GM12878 (cell line): Measurements from ENCODE around the gene PPP1R11. TPM values are rescaled to one million over a fixed set of nuclear protein-coding genes. Genes with fewer than 3 reads are reported as not detected.
"Not testable (repeated sequence)": the region's sequence is repeated elsewhere in the genome, so short reads cannot be mapped to it uniquely, and the experiment has no call there.

Experiments used
- ATAC-seq: fragments of 200-7000 bp; cut with Tn5 transposase; 3 replicates; pipeline ENCODE4 v1.9.1; 2020; ENCODE audit warnings: mild to moderate bottlenecking, moderate library complexity
- BruUV-seq: library from RNA; stranded (reverse); fragments of 400-500 nt; replicated peaks from 2 replicates; lab custom pipeline; 2021; lab: Mats Ljungman, UMichigan
- CTCF ChIA-PET: fragments of 300-600 bp; sonication (Branson Sonifier 250); formaldehyde crosslinking; extraction: SDS; loops from one replicate; lab custom pipeline; 2021; ENCODE audit warnings: inconsistent platforms; lab: Yijun Ruan, JAX
- POLR2A ChIA-PET: fragments of 350-600 bp; formaldehyde crosslinking; extraction: SDS; loops from one replicate; lab custom pipeline; 2021; ENCODE audit warnings: inconsistent platforms; lab: Charles Lee
- RAD21 ChIA-PET: fragments of 300-600 bp; sonication (Branson Sonifier 250); formaldehyde crosslinking; loops from one replicate; lab custom pipeline; 2023; ENCODE audit warnings: antibody characterized with exemption; ENCODE audit not compliant: unreplicated experiment; lab: Charles Lee
- SMC1A ChIA-PET: fragments of 300-600 bp; sonication (Branson Sonifier 250); formaldehyde crosslinking; loops from one replicate; lab custom pipeline; 2023; ENCODE audit not compliant: unreplicated experiment, uncharacterized antibody; lab: Charles Lee
- DNase-seq: peaks from one replicate; pipeline ENCODE4 v3.0.0-alpha.2; 2011; ENCODE audit warnings: low read depth, low spot score
- FAIRE-seq: peaks from 3 replicates; lab custom pipeline; 2011; peaks lifted over from hg19 to GRCh38; lab: Jason Lieb, UNC
- H2AFZ ChIP-seq: 2 replicates; pipeline ENCODE4 v1.6.0; 2011; ENCODE audit warnings: low read depth, low read length, control low read depth; ENCODE audit not compliant: control insufficient read depth
- H3K27ac ChIP-seq: 2 replicates; pipeline ENCODE4 v1.5.1; 2011; ENCODE audit warnings: control low read depth; ENCODE audit not compliant: control insufficient read depth, insufficient read depth
- H3K27me3 ChIP-seq, 2 experiments: replicated peaks in 1 of 2; 2 replicates each; pipeline versions ENCODE4 v1.6.0 to v1.6.1; 2011; ENCODE audit warnings: low read length in 1 of 2; ENCODE audit not compliant: control insufficient read depth in 2 of 2, insufficient read depth in 2 of 2
- H3K36me3 ChIP-seq, 2 experiments: 2 replicates each; pipeline ENCODE4 v1.5.1; 2011; ENCODE audit warnings: low read length in 1 of 2; ENCODE audit not compliant: control insufficient read depth in 2 of 2, insufficient read depth in 2 of 2
- H3K4me1 ChIP-seq: 2 replicates; pipeline ENCODE4 v1.6.1; 2011; ENCODE audit warnings: mild to moderate bottlenecking, low read length, moderate library complexity, mixed read lengths; ENCODE audit not compliant: control insufficient read depth, insufficient read depth
- H3K4me2 ChIP-seq: 2 replicates; pipeline ENCODE4 v1.6.0; 2011; ENCODE audit warnings: control low read depth; ENCODE audit not compliant: control insufficient read depth, insufficient read depth
- H3K4me3 ChIP-seq: fragments of 200-600 bp; sonication (generic); 2 replicates; pipeline ENCODE4 v1.5.1; 2016
- H3K79me2 ChIP-seq: 2 replicates; pipeline ENCODE4 v1.6.0; 2011; ENCODE audit warnings: low read length; ENCODE audit not compliant: control insufficient read depth, insufficient read depth
- H3K9ac ChIP-seq: 2 replicates; pipeline ENCODE4 v1.8.0; 2011; ENCODE audit warnings: low read length, control low read depth, mixed read lengths; ENCODE audit not compliant: control insufficient read depth, insufficient read depth
- H3K9me3 ChIP-seq: replicated peaks from 3 replicates; pipeline ENCODE4 v1.5.1; 2011; ENCODE audit warnings: mild to moderate bottlenecking, low read length; ENCODE audit not compliant: control insufficient read depth, insufficient read depth
- H4K20me1 ChIP-seq: 2 replicates; pipeline ENCODE4 v1.6.0; 2011; ENCODE audit not compliant: control insufficient read depth, insufficient read depth
- ASH2L ChIP-seq: fragments of 300-600, 200-600 bp; sonication (generic); IDR thresholded peaks from 2 replicates; pipeline ENCODE4 v1.6.1; 2017; ENCODE audit warnings: low read depth, mild to moderate bottlenecking, borderline replicate concordance
- CHD1 ChIP-seq: IDR thresholded peaks from 2 replicates; pipeline ENCODE4 v1.6.1; 2012; ENCODE audit warnings: low read depth, low read length, improper control_type of control experiment
- CREM ChIP-seq: IDR thresholded peaks from 2 replicates; pipeline ENCODE4 v1.6.1; 2014; ENCODE audit warnings: antibody characterized with exemption, low read depth
- ESRRA ChIP-seq: IDR thresholded peaks from 2 replicates; pipeline ENCODE4 v1.6.1; 2012; ENCODE audit warnings: mild to moderate bottlenecking, low read length, improper control_type of control experiment
- FOXM1 ChIP-seq: IDR thresholded peaks from 2 replicates; pipeline ENCODE4 v1.6.1; 2012; ENCODE audit warnings: low read depth, mild to moderate bottlenecking, inconsistent platforms, low read length, moderate library complexity
- HDGF ChIP-seq: fragments of 450-650 bp; IDR thresholded peaks from 2 replicates; pipeline ENCODE4 v1.6.1; 2016; ENCODE audit warnings: antibody characterized with exemption
- JUND ChIP-seq: IDR thresholded peaks from 2 replicates; pipeline ENCODE4 v1.6.1; 2012; ENCODE audit warnings: low read depth, mild to moderate bottlenecking, low read length, improper control_type of control experiment, moderate library complexity
- NR2F1 ChIP-seq: fragments of 450-650 bp; conservative IDR thresholded peaks from 2 replicates; pipeline ENCODE4 v1.6.1; 2017; ENCODE audit warnings: mild to moderate bottlenecking
- RAD21 ChIP-seq: IDR thresholded peaks from 2 replicates; pipeline ENCODE4 v1.6.1; 2011; ENCODE audit warnings: mild to moderate bottlenecking, low read depth, low read length, moderate library complexity; ENCODE audit not compliant: insufficient read depth
- RCOR1 ChIP-seq: conservative IDR thresholded peaks from 2 replicates; pipeline ENCODE4 v1.6.1; 2012; ENCODE audit warnings: low read depth, low read length, improper control_type of control experiment
- SMAD1 ChIP-seq: fragments of 450-650 bp; IDR thresholded peaks from 2 replicates; pipeline ENCODE4 v1.6.1; 2018; ENCODE audit warnings: mild to moderate bottlenecking, low read depth; ENCODE audit not compliant: partially characterized antibody
- SUZ12 ChIP-seq: fragments of 200-600 bp; sonication (generic); IDR thresholded peaks from one replicate; pipeline ENCODE4 v1.6.1; 2018; ENCODE audit warnings: antibody characterized with exemption, mild to moderate bottlenecking; ENCODE audit not compliant: unreplicated experiment
- ZNF592 ChIP-seq: fragments of 450-650 bp; IDR thresholded peaks from 2 replicates; pipeline ENCODE4 v1.6.1; 2017; ENCODE audit warnings: mild to moderate bottlenecking, moderate library complexity
- WGBS: methylation state at CpG from one replicate; pipeline ENCODE4 v1.1.6; 2016; ENCODE audit warnings: low lambda C conversion rate; ENCODE audit not compliant: insufficient replicate concordance, insufficient coverage; ENCODE audit errors: missing lambda C conversion rate; 5-methylcytosine and 5-hydroxymethylcytosine counted together
- in situ Hi-C: fragments of 300-500 bp; cut with MboI; formaldehyde crosslinking; loops from 9 replicates; pipeline ENCODE4 v1.14.3; 2018; ENCODE audit warnings: mixed read lengths
- intact Hi-C: fragments of 100-400 bp; cut with micrococcal nuclease; formaldehyde crosslinking; loops from one replicate; pipeline ENCODE4 v1.14.2; 2022; ENCODE audit not compliant: unreplicated experiment
- polyA plus RNA-seq, 11 experiments: library from polyadenylated mRNA; depleted of rRNA in 4 of 11; unstranded in 6 of 11; stranded (reverse) in 5 of 11; fragments of >200 nt; fragmentation: Nextera tagmentation in 4 of 11; fragmentation: Illumina TruSeq in 1 of 11; extraction: Ambion mirVana in 4 of 11; extraction: Trizol in 1 of 11; gene quantifications; 1 replicate in 1 of 11; 2 replicates in 10 of 11; pipeline versions ENCODE4 v1.2.1 to v1.2.3, GENCODE V29; 2011 to 2016; ENCODE audit warnings: inconsistent platforms in 2 of 11, missing spikeins in 2 of 11, low read depth in 1 of 11
- total RNA-seq, 4 experiments: library from RNA; depleted of rRNA in 3 of 4; stranded (reverse); fragments of >200 nt in 3 of 4; fragmentation: Illumina TruSeq in 1 of 4; extraction: Trizol in 1 of 4; gene quantifications; 2 replicates each; pipeline versions ENCODE4 v1.2.1 to v1.2.3, GENCODE V29; 2013 to 2021

The PPP1R11 gene
- total and polyA plus RNA-seq, 10 of the 15 experiments (the other 5 are each of a cell fraction or from before 2014, with no cell fraction given), result 12.6 to 56.1 (median 33.5) TPM

GRCh38 chr6:30022189-30022588 is 44.8 kb upstream of the PPP1R11 start (continued):
- no peak for TF ChIP-seq RAD21
- no peak for TF ChIP-seq CREM
- no peak for TF ChIP-seq SUZ12
- no peak for TF ChIP-seq CHD1
- TF ChIP-seq, all 136 proteins: peak for 0

- in situ Hi-C loops, H3K27ac ChIP-seq, intact Hi-C loops, BruUV-seq, H3K9ac ChIP-seq, POLR2A ChIA-PET, H3K79me2 ChIP-seq, H3K9me3 ChIP-seq, DNase-seq, FAIRE-seq, ATAC-seq, H3K36me3 ChIP-seq, H4K20me1 ChIP-seq, RAD21 ChIA-PET, H3K4me1 ChIP-seq, H2AFZ ChIP-seq, H3K4me2 ChIP-seq, H3K4me3 ChIP-seq, H3K27me3 ChIP-seq: not testable (repeated sequence)
- SMC1A ChIA-PET, result interaction anchor here (0.8 to 2.4 kb wide), 3 partner anchors 15 to 148 kb away, joined by 3 to 8 read pairs (median 3); no protein-coding TSS in a partner anchor
- CTCF ChIA-PET, result interaction anchor here (1.2 kb wide), 1 partner anchor 81 kb away, joined by 3 read pairs; no protein-coding TSS in a partner anchor
These were observed 44.3 kb upstream of the PPP1R11 start for GRCh38 chr6:30022712-30023111.

GRCh38 chr6:30025186-30025585 is 41.8 kb upstream of the PPP1R11 start:
- H3K27me3 ChIP-seq, result no peaks in the 10 kb centered on the region
- H3K9me3 ChIP-seq, result no peaks in the 10 kb centered on the region
- FAIRE-seq (no peak), DNase-seq (no peak), ATAC-seq (no peak)
- H3K27ac ChIP-seq, result no peak overlapping the region
- SMC1A ChIA-PET, result interaction anchor here (0.7 to 2.4 kb wide), 5 partner anchors 8 to 73 kb away, joined by 3 to 8 read pairs (median 3); no protein-coding TSS in a partner anchor
- in situ Hi-C loops, result no loop called here
- intact Hi-C loops, result no loop called here
- no peak overlapping the region for H3K9ac ChIP-seq
- no TSS peak for BruUV-seq
- H3K36me3 ChIP-seq, result no peaks in the 10 kb centered on the region; a peak in 1 of 4 replicates
- 100% methylated on average over 1 of the region's 1 CpG for WGBS
- H3K4me2 ChIP-seq, result no peak overlapping the region
- H2AFZ ChIP-seq, result no peak overlapping the region
- CTCF ChIA-PET, result interaction anchor here (0.7 to 2.3 kb wide), 9 partner anchors 9 to 278 kb away, joined by 3 to 12 read pairs (median 4); no protein-coding TSS in a partner anchor
- H4K20me1 ChIP-seq, result no peaks in the 10 kb centered on the region
- RAD21 ChIA-PET, result no interaction called here
- no peaks in the 10 kb centered on the region for H3K4me1 ChIP-seq
- POLR2A ChIA-PET, result interaction anchor here (0.5 to 0.6 kb wide), 2 partner anchors 10 to 272 kb away, joined by 4 to 7 read pairs; no protein-coding TSS in a partner anchor
- no peaks in the 10 kb centered on the region for H3K79me2 ChIP-seq
- no peak overlapping the region for H3K4me3 ChIP-seq
- no peak for TF ChIP-seq RCOR1
- TF ChIP-seq ZNF592, result no peak
- TF ChIP-seq NR2F1, result no peak
- no peak for TF ChIP-seq ASH2L
- no peak for TF ChIP-seq HDGF
- TF ChIP-seq ESRRA, result no peak
- no peak for TF ChIP-seq FOXM1
- no peak for TF ChIP-seq SMAD1
- no peak for TF ChIP-seq JUND
